Measurements from ENCODE around the gene HES1.

Gene HES1

GRCh38 chr3:194117104-194117845, 18.7 kb upstream of the HES1 start:
- Histone ChIP-seq H3K4me3 (ENCODE audit: low read depth, low read length) (no peak overlapping the region), H3K27me3 (ENCODE audit: insufficient read depth, low read length) (peaks cover 12% of the 10 kb centered on the region; the same call in 1 of the 2 replicates), H3K79me2 (ENCODE audit: control insufficient read depth, insufficient read depth, low read length, unreplicated experiment) (no peaks in the 10 kb centered on the region), H3K36me3 (ENCODE audit: insufficient read depth, low read length) (no peaks in the 10 kb centered on the region), H3K27ac (ENCODE audit: low read depth, low read length) (no peak overlapping the region), H2AFZ (ENCODE audit: low read length, unreplicated experiment) (no peak overlapping the region), H3K4me1 (ENCODE audit: control insufficient read depth, insufficient read depth, low read length, unreplicated experiment) (peaks cover 10% of the 10 kb centered on the region)

GRCh38 chr3:194118920-194119319, 17.0 kb upstream of the HES1 start:
- peaks cover 11% of the 10 kb centered on the region for H3K4me1 ChIP-seq (ENCODE audit: control insufficient read depth, insufficient read depth, low read length, unreplicated experiment)

GRCh38 chr3:194119831-194120590, 15.9 kb upstream of the HES1 start:
- Histone ChIP-seq H3K4me3 (ENCODE audit: low read depth, low read length) (no peak overlapping the region), H3K27ac (ENCODE audit: low read depth, low read length) (no peak overlapping the region), H2AFZ (ENCODE audit: low read length, unreplicated experiment) (no peak overlapping the region), H3K79me2 (ENCODE audit: control insufficient read depth, insufficient read depth, low read length, unreplicated experiment) (no peaks in the 10 kb centered on the region), H3K4me1 (ENCODE audit: control insufficient read depth, insufficient read depth, low read length, unreplicated experiment) (peaks cover 11% of the 10 kb centered on the region), H3K27me3 (ENCODE audit: insufficient read depth, low read length) (peaks cover 12% of the 10 kb centered on the region; the same call in 1 of the 2 replicates), H3K36me3 (ENCODE audit: insufficient read depth, low read length) (no peaks in the 10 kb centered on the region)

More at GRCh38 chr3:194118920-194119319, 17.0 kb upstream of the HES1 start:
- H3K4me3 ChIP-seq (ENCODE audit: low read depth, low read length), result no peak overlapping the region
- no peak overlapping the region for H2AFZ ChIP-seq (ENCODE audit: low read length, unreplicated experiment)
- H3K36me3 ChIP-seq (ENCODE audit: insufficient read depth, low read length), result no peaks in the 10 kb centered on the region
- no peaks in the 10 kb centered on the region for H3K79me2 ChIP-seq (ENCODE audit: control insufficient read depth, insufficient read depth, low read length, unreplicated experiment)
- H3K27ac ChIP-seq (ENCODE audit: low read depth, low read length), result no peak overlapping the region
- peaks cover 12% of the 10 kb centered on the region; the same call in 1 of the 2 replicates for H3K27me3 ChIP-seq (ENCODE audit: insufficient read depth, low read length)

GRCh38 chr3:194120789-194121770, 14.9 kb upstream of the HES1 start:
- H3K4me3 ChIP-seq (ENCODE audit: low read depth, low read length), result no peak overlapping the region
- H3K79me2 ChIP-seq (ENCODE audit: control insufficient read depth, insufficient read depth, low read length, unreplicated experiment), result no peaks in the 10 kb centered on the region
- H3K36me3 ChIP-seq (ENCODE audit: insufficient read depth, low read length), result no peaks in the 10 kb centered on the region
- H3K27ac ChIP-seq (ENCODE audit: low read depth, low read length), result no peak overlapping the region
- H3K27me3 ChIP-seq (ENCODE audit: insufficient read depth, low read length), result peaks cover 12% of the 10 kb centered on the region; the same call in 1 of the 2 replicates
- no peak overlapping the region for H2AFZ ChIP-seq (ENCODE audit: low read length, unreplicated experiment)
- peaks cover 11% of the 10 kb centered on the region for H3K4me1 ChIP-seq (ENCODE audit: control insufficient read depth, insufficient read depth, low read length, unreplicated experiment)

GRCh38 chr3:194121891-194122631, 13.9 kb upstream of the HES1 start:
- Histone ChIP-seq H3K4me3 (ENCODE audit: low read depth, low read length) (no peak overlapping the region), H3K79me2 (ENCODE audit: control insufficient read depth, insufficient read depth, low read length, unreplicated experiment) (no peaks in the 10 kb centered on the region), H3K4me1 (ENCODE audit: control insufficient read depth, insufficient read depth, low read length, unreplicated experiment) (peaks cover 11% of the 10 kb centered on the region), H3K27me3 (ENCODE audit: insufficient read depth, low read length) (peaks cover 6% of the 10 kb centered on the region; the same call in 1 of the 2 replicates), H3K36me3 (ENCODE audit: insufficient read depth, low read length) (no peaks in the 10 kb centered on the region), H2AFZ (ENCODE audit: low read length, unreplicated experiment) (no peak overlapping the region), H3K27ac (ENCODE audit: low read depth, low read length) (no peak overlapping the region)

GRCh38 chr3:194123726-194124125, 12.2 kb upstream of the HES1 start:
- no peak overlapping the region for H2AFZ ChIP-seq (ENCODE audit: low read length, unreplicated experiment)
- H3K4me1 ChIP-seq (ENCODE audit: control insufficient read depth, insufficient read depth, low read length, unreplicated experiment), result peaks cover 11% of the 10 kb centered on the region
- H3K27ac ChIP-seq (ENCODE audit: low read depth, low read length), result no peak overlapping the region
- no peaks in the 10 kb centered on the region for H3K79me2 ChIP-seq (ENCODE audit: control insufficient read depth, insufficient read depth, low read length, unreplicated experiment)
- H3K36me3 ChIP-seq (ENCODE audit: insufficient read depth, low read length), result no peaks in the 10 kb centered on the region
- no peak overlapping the region for H3K4me3 ChIP-seq (ENCODE audit: low read depth, low read length)
- no peaks in the 10 kb centered on the region for H3K27me3 ChIP-seq (ENCODE audit: insufficient read depth, low read length)

GRCh38 chr3:194124193-194124592, 11.8 kb upstream of the HES1 start:
- Histone ChIP-seq H3K4me1 (ENCODE audit: control insufficient read depth, insufficient read depth, low read length, unreplicated experiment) (peaks cover 11% of the 10 kb centered on the region), H3K36me3 (ENCODE audit: insufficient read depth, low read length) (no peaks in the 10 kb centered on the region), H2AFZ (ENCODE audit: low read length, unreplicated experiment) (no peak overlapping the region), H3K79me2 (ENCODE audit: control insufficient read depth, insufficient read depth, low read length, unreplicated experiment) (no peaks in the 10 kb centered on the region), H3K27me3 (ENCODE audit: insufficient read depth, low read length) (no peaks in the 10 kb centered on the region), H3K4me3 (ENCODE audit: low read depth, low read length) (no peak overlapping the region), H3K27ac (ENCODE audit: low read depth, low read length) (no peak overlapping the region)

GRCh38 chr3:194125442-194125841, 10.5 kb upstream of the HES1 start:
- Histone ChIP-seq H3K36me3 (ENCODE audit: insufficient read depth, low read length) (no peaks in the 10 kb centered on the region), H3K27me3 (ENCODE audit: insufficient read depth, low read length) (peaks cover 3% of the 10 kb centered on the region; the same call in 1 of the 2 replicates), H3K27ac (ENCODE audit: low read depth, low read length) (no peak overlapping the region), H3K4me1 (ENCODE audit: control insufficient read depth, insufficient read depth, low read length, unreplicated experiment) (peaks cover 11% of the 10 kb centered on the region), H3K79me2 (ENCODE audit: control insufficient read depth, insufficient read depth, low read length, unreplicated experiment) (no peaks in the 10 kb centered on the region), H3K4me3 (ENCODE audit: low read depth, low read length) (no peak overlapping the region), H2AFZ (ENCODE audit: low read length, unreplicated experiment) (no peak overlapping the region)

- no peak overlapping the region for H2AFZ ChIP-seq (ENCODE audit: low read length, unreplicated experiment)
- H3K27ac ChIP-seq (ENCODE audit: low read depth, low read length), result no peak overlapping the region
- peaks cover 3% of the 10 kb centered on the region; the same call in 1 of the 2 replicates for H3K27me3 ChIP-seq (ENCODE audit: insufficient read depth, low read length)
- H3K36me3 ChIP-seq (ENCODE audit: insufficient read depth, low read length), result no peaks in the 10 kb centered on the region
- H3K4me3 ChIP-seq (ENCODE audit: low read depth, low read length), result no peak overlapping the region
- no peaks in the 10 kb centered on the region for H3K79me2 ChIP-seq (ENCODE audit: control insufficient read depth, insufficient read depth, low read length, unreplicated experiment)
- H3K4me1 ChIP-seq (ENCODE audit: control insufficient read depth, insufficient read depth, low read length, unreplicated experiment), result peaks cover 6% of the 10 kb centered on the region
Measured at GRCh38 chr3:194126790-194127189, 9.2 kb upstream of the HES1 start.
